Mesothelial cell of epicardium (in vitro differentiated cells): Measurements from ENCODE around the gene SAMD14. TPM values are rescaled to one million over a fixed set of nuclear protein-coding genes. Genes with fewer than 3 reads are reported as not detected.

Source experiments
- DNase-seq, 2 experiments: peaks; one replicate each; pipeline ENCODE4 v3.0.0; 2021; ENCODE audit warnings: low spot score in 2 of 2; ENCODE audit not compliant: unreplicated experiment in 2 of 2
- H3K27ac Mint-ChIP-seq: 2 replicates; pipeline ENCODE4 v1.8.0; 2021; ENCODE audit warnings: mixed read lengths
- H3K27me3 Mint-ChIP-seq: 2 replicates; pipeline ENCODE4 v1.8.0; 2021; ENCODE audit warnings: low read depth, mixed read lengths
- H3K36me3 Mint-ChIP-seq: 2 replicates; pipeline ENCODE4 v1.8.0; 2021; ENCODE audit warnings: mixed read lengths
- H3K4me1 Mint-ChIP-seq: 2 replicates; pipeline ENCODE4 v1.8.0; 2021; ENCODE audit warnings: mixed read lengths
- H3K4me3 Mint-ChIP-seq: 2 replicates; pipeline ENCODE4 v1.8.0; 2021; ENCODE audit warnings: mild to moderate bottlenecking, moderate library complexity, mixed read lengths
- H3K9me3 Mint-ChIP-seq: 2 replicates; pipeline ENCODE4 v1.8.0; 2021; ENCODE audit warnings: mixed read lengths
- CTCF ChIP-seq: fragments of 200-600 bp; sonication (generic); IDR thresholded peaks from one replicate; pipeline ENCODE4 v1.5.0; 2021; ENCODE audit warnings: antibody characterized with exemption; ENCODE audit not compliant: unreplicated experiment
- total RNA-seq: library from RNA; stranded (reverse); gene quantifications from 3 replicates; pipeline ENCODE4 v1.2.1, GENCODE V29; 2021

Gene SAMD14
- total RNA-seq, 1 donor from 2014 or later, result 19.4 TPM

- TF ChIP-seq CTCF, result no peak
- no peak for DNase-seq
- no peak overlapping the region for H3K27ac Mint-ChIP-seq
- peaks cover 10% of the 10 kb centered on the region for H3K27me3 Mint-ChIP-seq
- no peaks in the 10 kb centered on the region for H3K36me3 Mint-ChIP-seq
- H3K4me3 Mint-ChIP-seq, result no peak overlapping the region
- peaks cover 16% of the 10 kb centered on the region for H3K4me1 Mint-ChIP-seq
- H3K9me3 Mint-ChIP-seq, result no peaks in the 10 kb centered on the region
Measured at GRCh38 chr17:50122945-50123344, 7.0 kb downstream of the SAMD14 start.

- Mint-ChIP-seq H3K27me3 (peaks cover 15% of the 10 kb centered on the region), H3K27ac (no peak overlapping the region), H3K4me1 (peaks cover 15% of the 10 kb centered on the region), H3K36me3 (no peaks in the 10 kb centered on the region), H3K9me3 (no peaks in the 10 kb centered on the region), H3K4me3 (no peak overlapping the region)
- TF ChIP-seq CTCF, result no peak
- DNase-seq, result no peak
Measured at GRCh38 chr17:50120475-50121253, 9.3 kb downstream of the SAMD14 start.

- Mint-ChIP-seq H3K27me3 (peaks cover 20% of the 10 kb centered on the region), H3K9me3 (no peaks in the 10 kb centered on the region), H3K4me3 (no peak overlapping the region), H3K4me1 (peaks cover 11% of the 10 kb centered on the region), H3K27ac (no peak overlapping the region), H3K36me3 (peaks cover 4% of the 10 kb centered on the region)
- no peak for DNase-seq
- no peak for TF ChIP-seq CTCF
Measured at GRCh38 chr17:50118828-50119218, 11.1 kb downstream of the SAMD14 start.

- Mint-ChIP-seq H3K4me3 (no peak overlapping the region), H3K9me3 (no peaks in the 10 kb centered on the region), H3K4me1 (peaks cover 7% of the 10 kb centered on the region), H3K27me3 (peaks cover 20% of the 10 kb centered on the region), H3K36me3 (peaks cover 4% of the 10 kb centered on the region), H3K27ac (no peak overlapping the region)
- no peak for TF ChIP-seq CTCF
- no peak for DNase-seq
Measured at GRCh38 chr17:50118076-50118827, 11.7 kb downstream of the SAMD14 start.

- no peak overlapping the region for H3K27ac Mint-ChIP-seq
- H3K4me1 Mint-ChIP-seq, result peaks cover 10% of the 10 kb centered on the region
- peak; percentile 69 for TF ChIP-seq CTCF
- peaks cover 20% of the 10 kb centered on the region for H3K27me3 Mint-ChIP-seq
- H3K36me3 Mint-ChIP-seq, result peaks cover 4% of the 10 kb centered on the region
- DNase-seq, result peak; percentile 69 to 84
- H3K9me3 Mint-ChIP-seq, result no peaks in the 10 kb centered on the region
- H3K4me3 Mint-ChIP-seq, result peak overlapping the region; percentile 24
Measured at GRCh38 chr17:50117202-50118051, 12.5 kb downstream of the SAMD14 start.
